ENCODE data around the gene CSTF1.

- TF ChIP-seq FOXK2 (IDR thresholded peaks at IDR 0.05) (no peak), FOXA1 (IDR thresholded peaks at IDR 0.05) (no peak), SP1 (IDR thresholded peaks at IDR 0.05) (no peak), SUZ12 (IDR thresholded peaks at IDR 0.05) (no peak), LEF1 (IDR thresholded peaks at IDR 0.05; ENCODE audit: borderline replicate concordance) (no peak), ELF4 (IDR thresholded peaks at IDR 0.05) (no peak), FOXM1 (IDR thresholded peaks at IDR 0.05; ENCODE audit: borderline replicate concordance) (no peak), CTBP1 (IDR thresholded peaks at IDR 0.05; ENCODE audit: borderline replicate concordance) (no peak), PKNOX1 (IDR thresholded peaks at IDR 0.05) (no peak), BHLHE40 (IDR thresholded peaks at IDR 0.05; ENCODE audit: borderline replicate concordance) (no peak), ARNT (IDR thresholded peaks at IDR 0.05) (no peak), HDGF (IDR thresholded peaks at IDR 0.05; ENCODE audit: borderline replicate concordance) (no peak), ZNF384 (IDR thresholded peaks at IDR 0.05) (no peak), NFRKB (IDR thresholded peaks at IDR 0.05) (no peak)
Measured at GRCh38 chr20:56383334-56383733, 9.1 kb upstream of the CSTF1 start.

All from HEK293T (cell line).